IMR-90 (cell line): Measurements from ENCODE around the gene COX14. TPM values are rescaled to one million over a fixed set of nuclear protein-coding genes. Genes with fewer than 3 reads are reported as not detected.

Source experiments
- ATAC-seq: fragments of 200-7000 bp; cut with Tn5 transposase; 2 replicates; pipeline ENCODE4 v1.9.1; 2020; ENCODE audit warnings: low read depth, mild to moderate bottlenecking, moderate library complexity
- BruUV-seq: library from RNA; stranded (reverse); fragments of 400-500 nt; replicated peaks from 2 replicates; lab custom pipeline; 2021; lab: Mats Ljungman, UMichigan
- CTCF ChIA-PET: fragments of 300-600 bp; formaldehyde crosslinking; extraction: SDS; loops from one replicate; lab custom pipeline; 2021; ENCODE audit warnings: antibody characterized with exemption; lab: Yijun Ruan, JAX
- POLR2A ChIA-PET: fragments of 300-600 bp; sonication (Branson Sonifier 250); formaldehyde crosslinking; loops from one replicate; lab custom pipeline; 2022; ENCODE audit warnings: antibody characterized with exemption; ENCODE audit not compliant: unreplicated experiment; lab: Charles Lee
- DNase-seq: peaks from one replicate; pipeline ENCODE4 v3.0.0; 2013
- H2AFZ ChIP-seq: replicated peaks from 2 replicates; pipeline ENCODE3; 2013; ENCODE audit warnings: low read length, mild to moderate bottlenecking; ENCODE audit not compliant: poor library complexity
- H2AK5ac ChIP-seq: 2 replicates; pipeline ENCODE4 v1.6.1; 2013; ENCODE audit warnings: low read depth, low read length, inconsistent platforms
- H2AK9ac ChIP-seq: replicated peaks from 2 replicates; pipeline ENCODE3; 2013; ENCODE audit warnings: mild to moderate bottlenecking, low read depth, low read length, moderate library complexity; ENCODE audit not compliant: poor library complexity
- H2BK120ac ChIP-seq: 2 replicates; pipeline ENCODE4 v1.6.1; 2013; ENCODE audit warnings: low read depth, low read length, inconsistent platforms
- H2BK15ac ChIP-seq: 3 replicates; pipeline ENCODE4 v1.6.1; 2013; ENCODE audit warnings: low read depth, low read length, inconsistent platforms
- H2BK20ac ChIP-seq: 2 replicates; pipeline ENCODE4 v1.6.1; 2013; ENCODE audit warnings: low read depth, mild to moderate bottlenecking, inconsistent platforms, low read length, moderate library complexity
- H2BK5ac ChIP-seq: 2 replicates; pipeline ENCODE4 v1.6.1; 2013; ENCODE audit warnings: mild to moderate bottlenecking, low read depth, low read length, inconsistent platforms; ENCODE audit not compliant: poor library complexity, severe bottlenecking
- H3K14ac ChIP-seq: replicated peaks from 2 replicates; pipeline ENCODE4 v1.6.1; 2013; ENCODE audit warnings: low read depth, low read length, inconsistent platforms
- H3K18ac ChIP-seq: 2 replicates; pipeline ENCODE4 v1.6.1; 2013; ENCODE audit warnings: low read depth, low read length, control low read depth
- H3K23ac ChIP-seq: 2 replicates; pipeline ENCODE4 v1.6.1; 2013; ENCODE audit warnings: low read depth, low read length, inconsistent platforms
- H3K27ac ChIP-seq: 2 replicates; pipeline ENCODE4 v1.5.1; 2013; ENCODE audit warnings: mild to moderate bottlenecking, control low read depth, low read length; ENCODE audit not compliant: insufficient read depth
- H3K27me3 ChIP-seq: 2 replicates; pipeline ENCODE4 v1.6.1; 2013; ENCODE audit warnings: low read length; ENCODE audit not compliant: control insufficient read depth, insufficient read depth
- H3K36me3 ChIP-seq: 2 replicates; pipeline ENCODE4 v1.6.1; 2013; ENCODE audit warnings: low read length, mixed read lengths; ENCODE audit not compliant: control insufficient read depth, insufficient read depth
- H3K4ac ChIP-seq: 2 replicates; pipeline ENCODE4 v1.6.1; 2013; ENCODE audit warnings: low read depth, low read length, inconsistent platforms
- H3K4me1 ChIP-seq: 2 replicates; pipeline ENCODE4 v1.6.1; 2013; ENCODE audit warnings: low read length, mixed read lengths; ENCODE audit not compliant: control insufficient read depth, insufficient read depth
- H3K4me2 ChIP-seq: 2 replicates; pipeline ENCODE4 v1.6.1; 2013; ENCODE audit warnings: low read depth, mild to moderate bottlenecking, control low read depth, low read length, moderate library complexity
- H3K4me3 ChIP-seq: 2 replicates; pipeline ENCODE4 v1.5.1; 2013; ENCODE audit warnings: low read depth, mild to moderate bottlenecking, control low read depth, low read length, moderate library complexity; ENCODE audit not compliant: insufficient read depth
- H3K56ac ChIP-seq: 2 replicates; pipeline ENCODE4 v1.6.1; 2013; ENCODE audit warnings: low read length, inconsistent platforms; ENCODE audit not compliant: insufficient read depth; ENCODE audit errors: extremely low read depth
- H3K79me1 ChIP-seq, 2 experiments: 2 replicates each; pipeline ENCODE4 v1.6.1; 2013; ENCODE audit warnings: low read length in 2 of 2, inconsistent platforms in 1 of 2, low read depth in 1 of 2
- H3K9ac ChIP-seq: 2 replicates; pipeline ENCODE4 v1.6.1; 2013; ENCODE audit warnings: low read depth, low read length, control low read depth
- H3K9me1 ChIP-seq: 2 replicates; pipeline ENCODE4 v1.6.1; 2013; ENCODE audit warnings: low read length, inconsistent platforms; ENCODE audit not compliant: insufficient read depth
- H3K9me3 ChIP-seq: 2 replicates; pipeline ENCODE4 v1.6.1; 2013; ENCODE audit warnings: low read length; ENCODE audit not compliant: control insufficient read depth, insufficient read depth
- H4K20me1 ChIP-seq: 2 replicates; pipeline ENCODE4 v1.6.1; 2013; ENCODE audit warnings: low read length, inconsistent platforms; ENCODE audit not compliant: insufficient read depth
- H4K5ac ChIP-seq: 2 replicates; pipeline ENCODE4 v1.6.1; 2013; ENCODE audit warnings: mild to moderate bottlenecking, low read depth, low read length, control low read depth
- H4K8ac ChIP-seq, 2 experiments: 2 replicates each; pipeline ENCODE4 v1.6.1; 2013; ENCODE audit warnings: low read depth in 2 of 2, low read length in 2 of 2, control low read depth in 1 of 2, inconsistent platforms in 1 of 2
- H4K91ac ChIP-seq: 2 replicates; pipeline ENCODE4 v1.6.1; 2013; ENCODE audit warnings: low read depth, low read length, inconsistent platforms; ENCODE audit not compliant: insufficient read depth
- CHD1 ChIP-seq: IDR thresholded peaks from 2 replicates; pipeline ENCODE4 v1.6.1; 2012; ENCODE audit warnings: low read depth, low read length, improper control_type of control experiment
- MAZ ChIP-seq: IDR thresholded peaks from 2 replicates; pipeline ENCODE4 v1.6.1; 2012; ENCODE audit warnings: low read depth, mild to moderate bottlenecking, low read length, improper control_type of control experiment, moderate library complexity, borderline replicate concordance
- NFE2L2 ChIP-seq: fragments of 150-350 bp; IDR thresholded peaks from 2 replicates; pipeline ENCODE4 v1.6.1; 2016; ENCODE audit warnings: low read depth, mild to moderate bottlenecking, low read length
- RCOR1 ChIP-seq: IDR thresholded peaks from 2 replicates; pipeline ENCODE4 v1.6.1; 2012; ENCODE audit warnings: mild to moderate bottlenecking, low read length, improper control_type of control experiment; ENCODE audit not compliant: insufficient replicate concordance
- WGBS, 2 experiments: methylation state at CpG; one replicate each; pipeline versions ENCODE4 v1.1.5 to v1.1.7; 2013; ENCODE audit warnings: missing lambda C conversion rate in 2 of 2; ENCODE audit not compliant: insufficient read length in 1 of 2; ENCODE audit errors: extremely low coverage in 2 of 2; 5-methylcytosine and 5-hydroxymethylcytosine counted together
- dilution Hi-C: fragments of 300-500 bp; cut with HindIII; formaldehyde crosslinking; loops from one replicate; pipeline ENCODE4 v1.14.3; 2018; ENCODE audit warnings: low sequenced_read_pairs; ENCODE audit not compliant: unreplicated experiment
- in situ Hi-C: fragments of 300-500 bp; cut with MboI; formaldehyde crosslinking; loops from 3 replicates; pipeline ENCODE4 v1.14.3; 2019; ENCODE audit warnings: low sequenced_read_pairs, inconsistent platforms, mixed read lengths
- intact Hi-C: fragments of 100-400 bp; cut with micrococcal nuclease; formaldehyde crosslinking; loops from 2 replicates; pipeline ENCODE4 v1.10.0; 2022
- polyA plus RNA-seq, 3 experiments: library from polyadenylated mRNA; depleted of rRNA; stranded (reverse); fragments of >200 nt; gene quantifications; 2 replicates each; pipeline ENCODE4 v1.2.3, GENCODE V29; 2012; ENCODE audit warnings: low replicate concordance in 1 of 3
- total RNA-seq: library from RNA; depleted of rRNA; stranded (reverse); fragments of >200 nt; gene quantifications from 2 replicates; pipeline ENCODE4 v1.2.3, GENCODE V29; 2012
- TF ChIP-seq, protein P1 (sequence below): conservative IDR thresholded peaks from 2 replicates; pipeline ENCODE4 v1.5.1; 2012; ENCODE audit warnings: mild to moderate bottlenecking, low read depth, low read length, improper control_type of control experiment

COX14 gene
- total and polyA plus RNA-seq, 2 of the 4 experiments (the other 2 are of a cell fraction), result 30.8 to 81.8 TPM

DNA sequence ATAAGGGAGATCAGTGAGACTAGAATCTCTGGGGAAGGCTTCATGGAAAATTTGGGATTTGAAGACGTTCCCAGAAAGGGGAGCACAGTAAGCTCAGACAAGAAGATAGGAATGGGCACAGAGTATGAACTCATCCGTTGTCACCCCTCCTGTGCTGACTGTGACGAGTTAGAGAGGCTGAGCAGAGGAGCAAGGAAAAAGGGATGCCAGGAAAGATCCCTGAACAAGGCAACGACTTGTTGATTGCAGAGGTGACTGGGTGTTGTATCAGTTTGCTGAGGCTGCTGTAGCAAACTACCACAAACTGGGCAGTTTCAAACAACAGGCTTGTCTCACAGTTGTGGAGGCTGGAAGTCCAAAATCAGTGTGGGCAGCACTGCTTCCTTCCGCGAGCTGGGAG lies 14.1 kb upstream of the COX14 start:
- Histone ChIP-seq H3K9me1 (no peaks in the 10 kb centered on the region), H2BK5ac (no peak overlapping the region), H3K9ac (no peak overlapping the region), H3K27ac (no peak overlapping the region), H3K4me2 (no peak overlapping the region), H4K8ac (no peak overlapping the region), H4K91ac (no peak overlapping the region), H3K23ac (no peak overlapping the region), H4K20me1 (peaks cover 5% of the 10 kb centered on the region; the same call in 1 of the 2 replicates), H3K4ac (no peak overlapping the region), H2BK20ac (no peak overlapping the region), H3K27me3 (no peaks in the 10 kb centered on the region), H2BK15ac (no peak overlapping the region), H3K79me1 (peaks cover 4 to 34% of the 10 kb centered on the region in 2 experiments; a peak in 3 of 4 replicates), H4K5ac (no peak overlapping the region), H3K14ac (no peak overlapping the region), H3K4me1 (no peaks in the 10 kb centered on the region), H2AFZ (no peak overlapping the region), H3K56ac (no peak overlapping the region), H2BK120ac (no peak overlapping the region), H3K18ac (no peak overlapping the region), H3K36me3 (peaks cover 65% of the 10 kb centered on the region), H2AK5ac (no peak overlapping the region), H3K9me3 (no peaks in the 10 kb centered on the region), H3K4me3 (no peak overlapping the region), H2AK9ac (peak overlapping the region; percentile 31)
- in situ Hi-C loops (no loop called here), dilution Hi-C loops (no loop called here), intact Hi-C loops (no loop called here)
- DNase-seq (no peak), ATAC-seq (no peak)
- TF ChIP-seq RCOR1 (no peak), MAZ (no peak), NFE2L2 (no peak), CHD1 (no peak)
- TF ChIP-seq, protein P1, sequence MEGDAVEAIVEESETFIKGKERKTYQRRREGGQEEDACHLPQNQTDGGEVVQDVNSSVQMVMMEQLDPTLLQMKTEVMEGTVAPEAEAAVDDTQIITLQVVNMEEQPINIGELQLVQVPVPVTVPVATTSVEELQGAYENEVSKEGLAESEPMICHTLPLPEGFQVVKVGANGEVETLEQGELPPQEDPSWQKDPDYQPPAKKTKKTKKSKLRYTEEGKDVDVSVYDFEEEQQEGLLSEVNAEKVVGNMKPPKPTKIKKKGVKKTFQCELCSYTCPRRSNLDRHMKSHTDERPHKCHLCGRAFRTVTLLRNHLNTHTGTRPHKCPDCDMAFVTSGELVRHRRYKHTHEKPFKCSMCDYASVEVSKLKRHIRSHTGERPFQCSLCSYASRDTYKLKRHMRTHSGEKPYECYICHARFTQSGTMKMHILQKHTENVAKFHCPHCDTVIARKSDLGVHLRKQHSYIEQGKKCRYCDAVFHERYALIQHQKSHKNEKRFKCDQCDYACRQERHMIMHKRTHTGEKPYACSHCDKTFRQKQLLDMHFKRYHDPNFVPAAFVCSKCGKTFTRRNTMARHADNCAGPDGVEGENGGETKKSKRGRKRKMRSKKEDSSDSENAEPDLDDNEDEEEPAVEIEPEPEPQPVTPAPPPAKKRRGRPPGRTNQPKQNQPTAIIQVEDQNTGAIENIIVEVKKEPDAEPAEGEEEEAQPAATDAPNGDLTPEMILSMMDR, result no peak
- POLR2A ChIA-PET, result interaction anchor here (0.6 kb wide), 1 partner anchor 141 kb away, joined by 4 read pairs; no protein-coding TSS in a partner anchor
- CTCF ChIA-PET, result no interaction called here
- WGBS, 2 experiments, result 92% methylated on average over 2 of the region's 6 CpGs; no CpG with 5 or more reads in 1 of the 2 experiments
- BruUV-seq, result no TSS peak
